ENCODE measurements around the gene DGKE. TPM values are rescaled to one million over a fixed set of nuclear protein-coding genes. Genes with fewer than 3 reads are reported as not detected.

The DGKE gene
- total RNA-seq, 1 experiment from 2014 or later, result 19.1 TPM

DNA sequence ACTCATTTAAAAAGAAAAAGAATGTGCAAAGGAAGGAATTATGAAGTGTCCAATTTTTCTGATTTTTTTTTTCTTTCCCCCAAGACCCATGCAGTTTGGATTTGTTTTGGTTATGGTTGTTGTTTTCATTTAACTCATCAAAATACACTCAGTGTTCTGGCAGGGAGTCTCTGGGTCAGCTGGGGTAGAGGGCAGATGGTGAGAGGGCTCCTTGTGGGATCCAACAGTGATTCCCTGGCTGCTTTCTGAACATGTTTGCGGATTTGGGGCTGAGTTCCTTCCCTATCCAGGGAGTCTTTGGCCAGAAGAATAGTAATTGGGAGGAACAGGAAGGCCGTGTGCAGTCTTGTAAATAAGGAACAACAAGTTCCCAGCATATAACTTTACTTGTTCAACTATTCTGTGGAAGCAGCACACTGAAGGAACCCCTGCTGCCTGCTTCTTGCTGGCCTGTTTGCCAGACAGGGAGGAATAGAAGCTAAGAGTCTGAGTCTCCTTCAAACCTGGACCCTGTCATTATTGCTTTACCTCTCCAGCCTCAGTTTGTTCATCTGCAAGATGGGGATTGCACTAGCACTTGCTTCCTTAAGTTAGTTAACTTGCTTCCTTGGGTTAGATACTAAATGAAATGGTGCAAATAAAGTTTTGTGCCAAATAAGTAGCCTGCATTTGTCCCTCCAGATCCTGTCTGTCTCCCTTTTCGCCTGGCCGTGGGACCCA, 32.3 kb upstream of the DGKE start:
- no peaks in the 10 kb centered on the region for H3K36me3 ChIP-seq (ENCODE audit: control insufficient read depth, insufficient read depth, low read length)
- intact Hi-C loops (cut with micrococcal nuclease; ENCODE audit: unreplicated experiment) (no loop called here), in situ Hi-C loops (cut with HindIII; ENCODE audit: low pct_unique_long_range_greater_than_20kb, low sequenced_read_pairs) (no loop called here)
- DNase-seq (ENCODE audit: low read depth, low spot score), result no peak
- BruUV-seq (replicated peaks), result no TSS peak
- H3K9me3 ChIP-seq (ENCODE audit: control insufficient read depth, insufficient read depth, low read depth, low read length), result no peaks in the 10 kb centered on the region
- TF ChIP-seq, protein P1, sequence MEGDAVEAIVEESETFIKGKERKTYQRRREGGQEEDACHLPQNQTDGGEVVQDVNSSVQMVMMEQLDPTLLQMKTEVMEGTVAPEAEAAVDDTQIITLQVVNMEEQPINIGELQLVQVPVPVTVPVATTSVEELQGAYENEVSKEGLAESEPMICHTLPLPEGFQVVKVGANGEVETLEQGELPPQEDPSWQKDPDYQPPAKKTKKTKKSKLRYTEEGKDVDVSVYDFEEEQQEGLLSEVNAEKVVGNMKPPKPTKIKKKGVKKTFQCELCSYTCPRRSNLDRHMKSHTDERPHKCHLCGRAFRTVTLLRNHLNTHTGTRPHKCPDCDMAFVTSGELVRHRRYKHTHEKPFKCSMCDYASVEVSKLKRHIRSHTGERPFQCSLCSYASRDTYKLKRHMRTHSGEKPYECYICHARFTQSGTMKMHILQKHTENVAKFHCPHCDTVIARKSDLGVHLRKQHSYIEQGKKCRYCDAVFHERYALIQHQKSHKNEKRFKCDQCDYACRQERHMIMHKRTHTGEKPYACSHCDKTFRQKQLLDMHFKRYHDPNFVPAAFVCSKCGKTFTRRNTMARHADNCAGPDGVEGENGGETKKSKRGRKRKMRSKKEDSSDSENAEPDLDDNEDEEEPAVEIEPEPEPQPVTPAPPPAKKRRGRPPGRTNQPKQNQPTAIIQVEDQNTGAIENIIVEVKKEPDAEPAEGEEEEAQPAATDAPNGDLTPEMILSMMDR (IDR thresholded peaks at IDR 0.05), result no peak
- TF ChIP-seq, protein P2, sequence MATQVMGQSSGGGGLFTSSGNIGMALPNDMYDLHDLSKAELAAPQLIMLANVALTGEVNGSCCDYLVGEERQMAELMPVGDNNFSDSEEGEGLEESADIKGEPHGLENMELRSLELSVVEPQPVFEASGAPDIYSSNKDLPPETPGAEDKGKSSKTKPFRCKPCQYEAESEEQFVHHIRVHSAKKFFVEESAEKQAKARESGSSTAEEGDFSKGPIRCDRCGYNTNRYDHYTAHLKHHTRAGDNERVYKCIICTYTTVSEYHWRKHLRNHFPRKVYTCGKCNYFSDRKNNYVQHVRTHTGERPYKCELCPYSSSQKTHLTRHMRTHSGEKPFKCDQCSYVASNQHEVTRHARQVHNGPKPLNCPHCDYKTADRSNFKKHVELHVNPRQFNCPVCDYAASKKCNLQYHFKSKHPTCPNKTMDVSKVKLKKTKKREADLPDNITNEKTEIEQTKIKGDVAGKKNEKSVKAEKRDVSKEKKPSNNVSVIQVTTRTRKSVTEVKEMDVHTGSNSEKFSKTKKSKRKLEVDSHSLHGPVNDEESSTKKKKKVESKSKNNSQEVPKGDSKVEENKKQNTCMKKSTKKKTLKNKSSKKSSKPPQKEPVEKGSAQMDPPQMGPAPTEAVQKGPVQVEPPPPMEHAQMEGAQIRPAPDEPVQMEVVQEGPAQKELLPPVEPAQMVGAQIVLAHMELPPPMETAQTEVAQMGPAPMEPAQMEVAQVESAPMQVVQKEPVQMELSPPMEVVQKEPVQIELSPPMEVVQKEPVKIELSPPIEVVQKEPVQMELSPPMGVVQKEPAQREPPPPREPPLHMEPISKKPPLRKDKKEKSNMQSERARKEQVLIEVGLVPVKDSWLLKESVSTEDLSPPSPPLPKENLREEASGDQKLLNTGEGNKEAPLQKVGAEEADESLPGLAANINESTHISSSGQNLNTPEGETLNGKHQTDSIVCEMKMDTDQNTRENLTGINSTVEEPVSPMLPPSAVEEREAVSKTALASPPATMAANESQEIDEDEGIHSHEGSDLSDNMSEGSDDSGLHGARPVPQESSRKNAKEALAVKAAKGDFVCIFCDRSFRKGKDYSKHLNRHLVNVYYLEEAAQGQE (IDR thresholded peaks at IDR 0.05; ENCODE audit: insufficient read depth in 1 of 2, low read depth in 2 of 2, low read length in 1 of 2), result no peak
- TF ChIP-seq POLR2AphosphoS5 (IDR thresholded peaks at IDR 0.05; ENCODE audit: low read depth, low read length) (no peak), SIN3A (IDR thresholded peaks at IDR 0.05; ENCODE audit: borderline replicate concordance, insufficient read depth, low read depth, low read length) (no peak), TCF7L2 (IDR thresholded peaks at IDR 0.05; ENCODE audit: low read depth, low read length) (no peak)
- no peaks in the 10 kb centered on the region for H3K4me1 ChIP-seq (ENCODE audit: control insufficient read depth, insufficient read depth, low read length)
- no peaks in the 10 kb centered on the region for H3K27me3 ChIP-seq (ENCODE audit: control insufficient read depth, insufficient read depth, low read length)
- no peak for ATAC-seq
- no peak overlapping the region for H3K4me3 ChIP-seq (ENCODE audit: low read depth in 2 of 2, low read length in 2 of 2)
- POLR2A ChIA-PET, result no interaction called here
- CTCF ChIA-PET, result no interaction called here
- no peak overlapping the region for H3K27ac ChIP-seq (ENCODE audit: low read length)

DNA sequence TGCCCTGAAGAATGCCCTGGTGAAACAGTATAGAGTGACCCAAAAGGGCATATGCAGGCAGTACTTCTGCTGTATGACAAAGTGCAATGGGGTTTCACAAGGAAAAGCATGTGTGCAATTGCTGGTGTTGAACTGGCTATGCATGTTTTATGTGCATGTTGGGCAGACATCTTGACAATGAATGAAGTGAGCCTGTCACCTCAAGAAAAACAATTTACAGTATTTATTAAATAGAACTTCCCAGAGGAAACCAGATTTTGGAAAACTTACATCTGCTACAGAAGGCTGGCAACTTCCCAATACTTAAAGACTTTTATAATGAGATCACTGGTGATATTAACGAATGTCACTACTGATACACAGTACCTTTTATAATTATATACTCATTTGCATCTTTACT, 30.9 kb upstream of the DGKE start:
- no TSS peak for BruUV-seq (replicated peaks)
- intact Hi-C loops (cut with micrococcal nuclease; ENCODE audit: unreplicated experiment), result no loop called here
- TF ChIP-seq SIN3A (IDR thresholded peaks at IDR 0.05; ENCODE audit: borderline replicate concordance, insufficient read depth, low read depth, low read length) (no peak), TCF7L2 (IDR thresholded peaks at IDR 0.05; ENCODE audit: low read depth, low read length) (no peak), POLR2AphosphoS5 (IDR thresholded peaks at IDR 0.05; ENCODE audit: low read depth, low read length) (no peak)
- TF ChIP-seq, protein P2 (IDR thresholded peaks at IDR 0.05; ENCODE audit: insufficient read depth in 1 of 2, low read depth in 2 of 2, low read length in 1 of 2), result no peak
- TF ChIP-seq, protein P1 (IDR thresholded peaks at IDR 0.05), result no peak
- no peaks in the 10 kb centered on the region for H3K4me1 ChIP-seq (ENCODE audit: control insufficient read depth, insufficient read depth, low read length)
- no peaks in the 10 kb centered on the region for H3K9me3 ChIP-seq (ENCODE audit: control insufficient read depth, insufficient read depth, low read depth, low read length)
- ChIA-PET POLR2A (no interaction called here), CTCF (no interaction called here)
- in situ Hi-C loops (cut with HindIII; ENCODE audit: low pct_unique_long_range_greater_than_20kb, low sequenced_read_pairs), result no loop called here
- H3K36me3 ChIP-seq (ENCODE audit: control insufficient read depth, insufficient read depth, low read length), result no peaks in the 10 kb centered on the region
- DNase-seq (ENCODE audit: low read depth, low spot score) (no peak), ATAC-seq (no peak)
- no peaks in the 10 kb centered on the region for H3K27me3 ChIP-seq (ENCODE audit: control insufficient read depth, insufficient read depth, low read length)
- H3K4me3 ChIP-seq (ENCODE audit: low read depth in 2 of 2, low read length in 2 of 2), result no peak overlapping the region
- no peak overlapping the region for H3K27ac ChIP-seq (ENCODE audit: low read length)
